Panc1 (cell line): ENCODE measurements around the gene OMP. TPM values are rescaled to one million over a fixed set of nuclear protein-coding genes. Genes with fewer than 3 reads are reported as not detected.

Source experiments
- ATAC-seq: fragments of 200-7000 bp; cut with Tn5 transposase; 2 replicates; pipeline ENCODE4 v1.9.1; 2020; ENCODE audit warnings: mild to moderate bottlenecking, moderate library complexity
- BruUV-seq: library from RNA; stranded (reverse); fragments of 400-500 nt; replicated peaks from 2 replicates; lab custom pipeline; 2021; lab: Mats Ljungman, UMichigan
- CTCF ChIA-PET: fragments of 300-600 bp; sonication (Branson Sonifier 250); formaldehyde crosslinking; loops from one replicate; lab custom pipeline; 2022; ENCODE audit warnings: antibody characterized with exemption; lab: Charles Lee
- POLR2A ChIA-PET: fragments of 300-600 bp; sonication (Branson Sonifier 250); formaldehyde crosslinking; loops from one replicate; lab custom pipeline; 2022; ENCODE audit warnings: antibody characterized with exemption; lab: Charles Lee
- DNase-seq: peaks from one replicate; pipeline ENCODE4 v3.0.0-alpha.2; 2010; ENCODE audit warnings: low read depth, low spot score
- H3K27ac ChIP-seq: 2 replicates; pipeline ENCODE4 v1.5.1; 2011; ENCODE audit warnings: mild to moderate bottlenecking, low read length, inconsistent platforms
- H3K27me3 ChIP-seq: fragments of 200-500 bp; sonication (Bioruptor generic); 2 replicates; pipeline ENCODE4 v1.6.0; 2014; ENCODE audit warnings: low read length, inconsistent platforms; ENCODE audit not compliant: control insufficient read depth, insufficient read depth
- H3K36me3 ChIP-seq: fragments of 200-500 bp; sonication (Bioruptor generic); 2 replicates; pipeline ENCODE4 v1.5.1; 2014; ENCODE audit warnings: inconsistent platforms, mild to moderate bottlenecking, low read length, moderate library complexity; ENCODE audit not compliant: control insufficient read depth, insufficient read depth
- H3K4me1 ChIP-seq: 2 replicates; pipeline ENCODE4 v1.5.1; 2011; ENCODE audit warnings: inconsistent platforms, mild to moderate bottlenecking, low read length, moderate library complexity; ENCODE audit not compliant: control insufficient read depth, insufficient read depth
- H3K4me3 ChIP-seq, 2 experiments: 2 replicates each; pipeline ENCODE4 v1.5.1; 2011 to 2012; ENCODE audit warnings: low read depth in 2 of 2, low read length in 2 of 2, mild to moderate bottlenecking in 2 of 2, inconsistent platforms in 1 of 2, moderate library complexity in 1 of 2
- H3K9me3 ChIP-seq: fragments of 200-500 bp; sonication (Bioruptor generic); 2 replicates; pipeline ENCODE4 v1.5.1; 2014; ENCODE audit warnings: low read depth, mild to moderate bottlenecking, inconsistent platforms, low read length, moderate library complexity; ENCODE audit not compliant: control insufficient read depth, insufficient read depth
- POLR2AphosphoS5 ChIP-seq: IDR thresholded peaks from 2 replicates; pipeline ENCODE4 v1.6.1; 2012; ENCODE audit warnings: mild to moderate bottlenecking, low read depth, low read length, moderate library complexity
- SIN3A ChIP-seq: IDR thresholded peaks from 2 replicates; pipeline ENCODE4 v1.6.1; 2012; ENCODE audit warnings: low read depth, mild to moderate bottlenecking, low read length, moderate library complexity, borderline replicate concordance; ENCODE audit not compliant: insufficient read depth
- TCF7L2 ChIP-seq: IDR thresholded peaks from 2 replicates; pipeline ENCODE4 v1.6.1; 2011; ENCODE audit warnings: mild to moderate bottlenecking, low read depth, low read length, inconsistent platforms
- in situ Hi-C: cut with HindIII; loops from 2 replicates; pipeline ENCODE4 v1.10.0; 2016; ENCODE audit warnings: low sequenced_read_pairs, low pct_unique_long_range_greater_than_20kb
- intact Hi-C: fragments of 100-400 bp; cut with micrococcal nuclease; formaldehyde crosslinking; loops from one replicate; pipeline ENCODE4 v1.10.0; 2022; ENCODE audit not compliant: unreplicated experiment
- total RNA-seq: library from RNA; stranded (reverse); gene quantifications from one replicate; pipeline ENCODE4 v1.2.1, GENCODE V29; 2021; ENCODE audit not compliant: unreplicated experiment
- TF ChIP-seq, protein P1 (sequence below): fragments of 450-650 bp; IDR thresholded peaks from 2 replicates; pipeline ENCODE4 v1.5.1; 2017; ENCODE audit warnings: mild to moderate bottlenecking
- TF ChIP-seq, protein P2 (sequence below), 2 experiments: IDR thresholded peaks; 2 replicates each; pipeline ENCODE4 v1.6.1; 2011 to 2012; ENCODE audit warnings: low read depth in 2 of 2, control low read depth in 1 of 2, low read length in 1 of 2, mild to moderate bottlenecking in 1 of 2, moderate library complexity in 1 of 2; ENCODE audit not compliant: insufficient read depth in 1 of 2

The OMP gene
- total RNA-seq, 1 experiment from 2014 or later = 1.5 TPM

DNA sequence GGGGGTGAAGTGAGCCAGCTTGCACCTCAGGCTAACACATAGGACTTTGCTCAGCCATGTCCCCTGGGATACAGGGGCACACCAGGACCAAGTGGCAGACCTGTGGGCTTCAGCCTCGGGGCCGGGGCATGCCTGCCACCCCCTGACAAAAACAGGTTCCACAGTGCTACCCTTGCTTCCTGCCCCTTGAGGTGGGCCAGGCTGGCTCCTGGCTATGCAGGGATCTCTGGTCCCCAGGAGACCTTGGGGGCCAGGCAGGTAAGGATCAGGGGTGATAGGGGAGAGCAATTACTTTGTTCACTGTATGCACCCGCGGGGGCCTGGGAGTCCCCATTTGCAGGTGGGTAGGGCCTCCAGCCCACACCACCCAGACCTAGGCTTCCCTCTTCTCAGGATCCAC is 23.1 kb downstream of the OMP start:
- Histone ChIP-seq H3K27ac (no peak overlapping the region), H3K9me3 (no peaks in the 10 kb centered on the region), H3K36me3 (no peaks in the 10 kb centered on the region), H3K4me1 (peaks cover 7% of the 10 kb centered on the region; the same call in 1 of the 2 replicates), H3K27me3 (no peaks in the 10 kb centered on the region), H3K4me3 (no peak overlapping the region)
- intact Hi-C loops = loop anchor here (5.0 kb wide), 1 partner anchor 422 kb away; no protein-coding TSS in a partner anchor
- no peak for ATAC-seq
- DNase-seq = no peak
- BruUV-seq = no TSS peak
- no peak for TF ChIP-seq SIN3A
- TF ChIP-seq, protein P1, sequence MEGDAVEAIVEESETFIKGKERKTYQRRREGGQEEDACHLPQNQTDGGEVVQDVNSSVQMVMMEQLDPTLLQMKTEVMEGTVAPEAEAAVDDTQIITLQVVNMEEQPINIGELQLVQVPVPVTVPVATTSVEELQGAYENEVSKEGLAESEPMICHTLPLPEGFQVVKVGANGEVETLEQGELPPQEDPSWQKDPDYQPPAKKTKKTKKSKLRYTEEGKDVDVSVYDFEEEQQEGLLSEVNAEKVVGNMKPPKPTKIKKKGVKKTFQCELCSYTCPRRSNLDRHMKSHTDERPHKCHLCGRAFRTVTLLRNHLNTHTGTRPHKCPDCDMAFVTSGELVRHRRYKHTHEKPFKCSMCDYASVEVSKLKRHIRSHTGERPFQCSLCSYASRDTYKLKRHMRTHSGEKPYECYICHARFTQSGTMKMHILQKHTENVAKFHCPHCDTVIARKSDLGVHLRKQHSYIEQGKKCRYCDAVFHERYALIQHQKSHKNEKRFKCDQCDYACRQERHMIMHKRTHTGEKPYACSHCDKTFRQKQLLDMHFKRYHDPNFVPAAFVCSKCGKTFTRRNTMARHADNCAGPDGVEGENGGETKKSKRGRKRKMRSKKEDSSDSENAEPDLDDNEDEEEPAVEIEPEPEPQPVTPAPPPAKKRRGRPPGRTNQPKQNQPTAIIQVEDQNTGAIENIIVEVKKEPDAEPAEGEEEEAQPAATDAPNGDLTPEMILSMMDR = no peak
- TF ChIP-seq, protein P2, sequence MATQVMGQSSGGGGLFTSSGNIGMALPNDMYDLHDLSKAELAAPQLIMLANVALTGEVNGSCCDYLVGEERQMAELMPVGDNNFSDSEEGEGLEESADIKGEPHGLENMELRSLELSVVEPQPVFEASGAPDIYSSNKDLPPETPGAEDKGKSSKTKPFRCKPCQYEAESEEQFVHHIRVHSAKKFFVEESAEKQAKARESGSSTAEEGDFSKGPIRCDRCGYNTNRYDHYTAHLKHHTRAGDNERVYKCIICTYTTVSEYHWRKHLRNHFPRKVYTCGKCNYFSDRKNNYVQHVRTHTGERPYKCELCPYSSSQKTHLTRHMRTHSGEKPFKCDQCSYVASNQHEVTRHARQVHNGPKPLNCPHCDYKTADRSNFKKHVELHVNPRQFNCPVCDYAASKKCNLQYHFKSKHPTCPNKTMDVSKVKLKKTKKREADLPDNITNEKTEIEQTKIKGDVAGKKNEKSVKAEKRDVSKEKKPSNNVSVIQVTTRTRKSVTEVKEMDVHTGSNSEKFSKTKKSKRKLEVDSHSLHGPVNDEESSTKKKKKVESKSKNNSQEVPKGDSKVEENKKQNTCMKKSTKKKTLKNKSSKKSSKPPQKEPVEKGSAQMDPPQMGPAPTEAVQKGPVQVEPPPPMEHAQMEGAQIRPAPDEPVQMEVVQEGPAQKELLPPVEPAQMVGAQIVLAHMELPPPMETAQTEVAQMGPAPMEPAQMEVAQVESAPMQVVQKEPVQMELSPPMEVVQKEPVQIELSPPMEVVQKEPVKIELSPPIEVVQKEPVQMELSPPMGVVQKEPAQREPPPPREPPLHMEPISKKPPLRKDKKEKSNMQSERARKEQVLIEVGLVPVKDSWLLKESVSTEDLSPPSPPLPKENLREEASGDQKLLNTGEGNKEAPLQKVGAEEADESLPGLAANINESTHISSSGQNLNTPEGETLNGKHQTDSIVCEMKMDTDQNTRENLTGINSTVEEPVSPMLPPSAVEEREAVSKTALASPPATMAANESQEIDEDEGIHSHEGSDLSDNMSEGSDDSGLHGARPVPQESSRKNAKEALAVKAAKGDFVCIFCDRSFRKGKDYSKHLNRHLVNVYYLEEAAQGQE (IDR thresholded peaks at IDR 0.05; ENCODE audit: insufficient read depth in 1 of 2, low read depth in 2 of 2, low read length in 1 of 2) = no peak
- TF ChIP-seq POLR2AphosphoS5 = no peak
- no peak for TF ChIP-seq TCF7L2
- in situ Hi-C loops = no loop called here
- CTCF ChIA-PET = interaction anchor here (1.1 kb wide), 1 partner anchor 36 kb away, joined by 3 read pairs; no protein-coding TSS in a partner anchor
- POLR2A ChIA-PET = no interaction called here

DNA sequence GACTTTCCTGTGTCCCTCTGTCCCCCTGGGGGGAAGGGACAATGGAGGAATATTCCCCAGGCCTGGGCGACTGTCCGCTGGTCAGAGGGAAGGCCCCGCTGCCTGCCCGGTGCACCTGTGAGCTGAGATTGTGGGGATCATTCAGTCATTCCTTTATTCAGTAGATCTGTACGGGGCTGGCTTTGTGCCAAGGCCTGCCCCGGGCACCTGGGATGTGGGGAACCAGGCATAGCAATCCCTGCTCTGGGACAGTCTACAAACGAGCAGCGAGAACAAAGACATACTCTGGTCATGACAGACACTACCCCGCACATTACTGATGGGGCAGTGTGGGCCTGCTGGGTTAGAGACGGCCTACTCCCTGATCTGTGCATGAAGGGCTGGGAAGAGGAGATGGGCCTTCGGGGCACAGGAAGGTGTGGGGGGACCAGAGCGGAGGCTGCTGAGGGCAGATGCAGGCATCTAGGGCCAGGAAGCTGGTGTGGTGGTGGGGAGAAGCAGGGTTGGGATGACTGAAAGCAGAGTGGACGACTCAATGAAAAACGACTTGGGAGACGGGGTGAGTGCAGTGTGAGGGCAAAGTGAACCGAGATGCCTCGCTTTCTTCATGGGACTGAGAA is 23.6 kb downstream of the OMP start:
- H3K27me3 ChIP-seq = no peaks in the 10 kb centered on the region
- H3K36me3 ChIP-seq = no peaks in the 10 kb centered on the region
- BruUV-seq = no TSS peak
- intact Hi-C loops (loop anchor here (5.0 kb wide), 1 partner anchor 421 kb away; no protein-coding TSS in a partner anchor), in situ Hi-C loops (no loop called here)
- H3K27ac ChIP-seq = no peak overlapping the region
- no peaks in the 10 kb centered on the region for H3K9me3 ChIP-seq
- H3K4me1 ChIP-seq = peaks cover 7% of the 10 kb centered on the region; the same call in 1 of the 2 replicates
- ChIA-PET POLR2A (no interaction called here), CTCF (interaction anchor here (1.0 to 3.7 kb wide), 9 partner anchors 9 to 431 kb away, joined by 3 to 33 read pairs (median 3); no protein-coding TSS in a partner anchor)
- no peak overlapping the region for H3K4me3 ChIP-seq
- TF ChIP-seq, protein P1 = no peak
- TF ChIP-seq, protein P2 (IDR thresholded peaks at IDR 0.05; ENCODE audit: insufficient read depth in 1 of 2, low read depth in 2 of 2, low read length in 1 of 2) = no peak
- TF ChIP-seq POLR2AphosphoS5 (no peak), TCF7L2 (no peak), SIN3A (no peak)
- DNase-seq (no peak), ATAC-seq (peak; percentile 35)
